Measurements from ENCODE around the gene PGLYRP4. TPM values are rescaled to one million over a fixed set of nuclear protein-coding genes. Genes with fewer than 3 reads are reported as not detected.

PGLYRP4 gene
- polyA plus RNA-seq, 3 donors, result not detected

GRCh38 chr1:153357076-153357852 lies 8.6 kb upstream of the PGLYRP4 start:
- Histone ChIP-seq H4K20me1 (ENCODE audit: insufficient read depth, low read length) (peaks cover 43% of the 10 kb centered on the region), H3K36me3 (replicated peaks in 1 of 2; ENCODE audit: control insufficient read depth in 1 of 2, insufficient read depth in 2 of 2, low read length in 2 of 2) (peaks cover 22 to 32% of the 10 kb centered on the region in 2 donors), H3K9me3 (replicated peaks in 1 of 2; ENCODE audit: control insufficient read depth in 1 of 2, insufficient read depth in 1 of 2, low read length in 2 of 2) (no peaks in the 10 kb centered on the region), H2AFZ (ENCODE audit: insufficient read depth, low read depth, low read length, poor library complexity, severe bottlenecking) (no peak overlapping the region), H3K9ac (ENCODE audit: insufficient read depth, low read length, poor library complexity, severe bottlenecking) (peak overlapping the region; percentile 69), H3K4me1 (ENCODE audit: control insufficient read depth in 1 of 2, insufficient read depth in 2 of 2, low read length in 2 of 2) (peaks cover 50 to 70% of the 10 kb centered on the region in 2 donors), H3K79me2 (ENCODE audit: insufficient read depth, low read length) (peaks cover 51% of the 10 kb centered on the region), H3K4me3 (replicated peaks in 1 of 3; ENCODE audit: low read depth in 2 of 3, low read length in 3 of 3) (peak overlapping the region; percentile 66 to 97 (median 92)), H3K4me2 (replicated peaks; ENCODE audit: extremely low read depth, low read length, poor library complexity, severe bottlenecking) (peak overlapping the region; percentile 96), H3K27ac (ENCODE audit: low read depth in 1 of 2, low read length in 2 of 2) (peak overlapping the region; percentile 82 to 85), H3K27me3 (ENCODE audit: control insufficient read depth in 2 of 2, insufficient read depth in 2 of 2, low read length in 2 of 2) (no peaks in the 10 kb centered on the region)
- peaks cover 0 to 6% (median 2%) of the 10 kb centered on the region in 7 donors for H3K9me3 Mint-ChIP-seq
- peaks cover 26 to 35% of the 10 kb centered on the region in 2 donors for H3K36me3 Mint-ChIP-seq
- peak overlapping the region; percentile 97 to 100 for H3K4me3 Mint-ChIP-seq
- TF ChIP-seq CTCF (IDR thresholded peaks at IDR 0.05), result peak; percentile 8
- intact Hi-C loops (cut with micrococcal nuclease), result loop anchor here in 1 of 2 donors (1.0 kb wide), 1 partner anchor 47 kb away; no protein-coding TSS in a partner anchor
- H3K27me3 Mint-ChIP-seq (ENCODE audit: low read depth in 3 of 3), result peaks cover 0 to 5% (median 3%) of the 10 kb centered on the region in 3 donors
- peak overlapping the region; percentile 96 to 99 (median 97) for H3K27ac Mint-ChIP-seq
- WGBS (ENCODE audit: insufficient coverage), result 2% methylated on average over 6 of the region's 10 CpGs
- H3K4me1 Mint-ChIP-seq, result peaks cover 67% of the 10 kb centered on the region
- peak; percentile 76 to 93 (median 89) for DNase-seq

- peaks cover 41% of the 10 kb centered on the region for H4K20me1 ChIP-seq (ENCODE audit: insufficient read depth, low read length)
- peaks cover 60% of the 10 kb centered on the region for H3K4me1 Mint-ChIP-seq
- H3K9me3 Mint-ChIP-seq, result peaks cover 0 to 6% (median 2%) of the 10 kb centered on the region in 7 donors
- H3K27ac Mint-ChIP-seq, result peak overlapping the region; percentile 96 to 99 (median 97)
- no peak overlapping the region for H2AFZ ChIP-seq (ENCODE audit: insufficient read depth, low read depth, low read length, poor library complexity, severe bottlenecking)
- no peaks in the 10 kb centered on the region for H3K27me3 ChIP-seq (ENCODE audit: control insufficient read depth in 2 of 2, insufficient read depth in 2 of 2, low read length in 2 of 2)
- peaks cover 51% of the 10 kb centered on the region for H3K79me2 ChIP-seq (ENCODE audit: insufficient read depth, low read length)
- peaks cover 45 to 63% of the 10 kb centered on the region in 2 donors for H3K4me1 ChIP-seq (ENCODE audit: control insufficient read depth in 1 of 2, insufficient read depth in 2 of 2, low read length in 2 of 2)
- no peak for TF ChIP-seq CTCF (IDR thresholded peaks at IDR 0.05)
- H3K27me3 Mint-ChIP-seq (ENCODE audit: low read depth in 3 of 3), result peaks cover 0 to 5% (median 3%) of the 10 kb centered on the region in 3 donors
- H3K4me2 ChIP-seq (replicated peaks; ENCODE audit: extremely low read depth, low read length, poor library complexity, severe bottlenecking), result peak overlapping the region; percentile 96
- peak overlapping the region; percentile 97 to 100 for H3K4me3 Mint-ChIP-seq
- intact Hi-C loops (cut with micrococcal nuclease), result loop anchor here in 1 of 2 donors (1.0 kb wide), 1 partner anchor 48 kb away; no protein-coding TSS in a partner anchor
- no peak for DNase-seq
- H3K36me3 ChIP-seq (replicated peaks in 1 of 2; ENCODE audit: control insufficient read depth in 1 of 2, insufficient read depth in 2 of 2, low read length in 2 of 2), result peaks cover 22 to 32% of the 10 kb centered on the region in 2 donors
- peak overlapping the region; percentile 33 for H3K9ac ChIP-seq (ENCODE audit: insufficient read depth, low read length, poor library complexity, severe bottlenecking)
- peaks cover 26 to 35% of the 10 kb centered on the region in 2 donors for H3K36me3 Mint-ChIP-seq
- H3K27ac ChIP-seq (ENCODE audit: low read depth in 1 of 2, low read length in 2 of 2), result peak overlapping the region; percentile 82 to 85
- H3K9me3 ChIP-seq (replicated peaks in 1 of 2; ENCODE audit: control insufficient read depth in 1 of 2, insufficient read depth in 1 of 2, low read length in 2 of 2), result no peaks in the 10 kb centered on the region
- WGBS (ENCODE audit: insufficient coverage), result 86% methylated on average over 8 of the region's 8 CpGs
- H3K4me3 ChIP-seq (replicated peaks in 1 of 3; ENCODE audit: low read depth in 2 of 3, low read length in 3 of 3), result peak overlapping the region in 1 of 3 experiments; percentile 97
Measured at GRCh38 chr1:153356392-153357075, 7.9 kb upstream of the PGLYRP4 start.

All from CD14-positive monocyte (primary cell).